ENCODE data around the gene SLU7. TPM values are rescaled to one million over a fixed set of nuclear protein-coding genes. Genes with fewer than 3 reads are reported as not detected.

Gene SLU7
- polyA plus RNA-seq (2012; ENCODE audit: low read depth, missing spikeins), result 57.3 TPM

DNA sequence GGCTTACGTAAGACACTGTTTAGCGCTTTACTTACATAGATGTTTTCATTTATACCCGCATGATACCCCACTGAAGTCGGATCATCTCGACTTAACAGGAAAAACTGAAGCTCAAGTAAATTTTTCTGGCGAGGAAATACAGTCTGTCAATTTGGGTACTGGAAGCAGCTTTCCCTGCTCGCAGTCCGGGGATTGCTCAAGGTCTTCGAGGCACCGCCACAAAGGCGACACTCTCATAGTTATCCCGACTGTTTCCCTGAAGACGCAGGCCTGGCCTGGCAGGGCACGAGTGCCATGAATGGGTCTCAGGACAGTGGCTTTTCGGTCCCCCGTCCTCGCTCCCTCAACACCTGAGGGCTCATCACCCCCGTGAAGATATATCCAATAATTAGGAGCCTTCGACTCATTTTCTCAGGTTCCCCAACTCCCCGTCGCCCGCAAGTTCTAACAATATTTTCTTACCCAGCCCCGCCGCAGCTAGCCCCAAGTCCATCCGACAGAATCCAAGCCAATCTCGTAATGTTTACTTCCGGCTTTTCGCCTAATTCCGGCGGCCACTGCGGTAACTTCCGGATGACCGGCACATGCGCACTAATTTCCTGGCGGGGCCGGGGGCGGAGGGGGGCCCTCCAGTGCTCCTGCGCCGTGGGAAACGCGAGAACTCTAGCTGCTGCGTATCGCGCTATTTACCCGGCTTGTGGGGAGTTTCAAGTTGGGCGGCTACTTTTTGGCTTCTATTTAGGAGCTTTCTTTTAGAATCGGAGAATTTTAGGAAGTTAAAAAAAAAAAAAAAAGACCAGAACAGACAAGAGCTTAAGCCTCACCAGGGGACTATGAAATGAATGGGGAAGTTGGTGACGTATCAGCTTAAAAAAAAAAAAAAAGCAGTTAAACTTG, at the start of gene SLU7:
Gene SLU7, minus strand, starts transcription at position 521 of the 897 bp plus-strand sequence. CDS start 3,787 bp downstream, outside the sequence.
- peak; percentile 65 for DNase-seq (ENCODE audit: insufficient read length, low spot score)

DNA sequence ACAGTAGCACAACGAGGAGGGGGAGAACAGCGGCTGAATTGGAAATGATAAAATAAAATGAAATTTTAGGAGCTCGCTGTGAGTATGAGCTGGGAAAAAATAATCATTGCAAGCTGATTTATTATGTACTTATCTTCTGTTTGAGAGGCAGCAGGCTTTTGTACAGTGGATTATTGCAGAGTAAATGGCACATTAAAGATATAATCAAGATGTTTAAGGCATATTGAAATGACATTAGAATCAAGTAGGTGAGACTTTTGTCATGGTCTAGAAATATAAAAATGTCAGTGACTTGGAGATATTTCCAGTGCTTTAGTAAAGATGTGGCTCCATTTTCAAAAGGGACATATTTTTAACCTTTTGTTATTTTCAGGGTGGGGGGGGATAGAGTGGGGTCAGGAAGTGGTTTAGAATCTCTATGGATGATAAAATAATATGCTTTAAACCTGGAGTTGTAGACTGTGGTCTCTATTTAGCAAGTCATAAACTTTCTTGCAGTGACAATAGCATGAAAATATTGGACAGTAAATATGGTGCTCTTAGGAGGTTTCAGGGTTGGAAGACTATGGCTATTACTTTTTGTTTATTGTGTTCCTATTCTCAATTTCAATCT, 49.6 kb upstream of the SLU7 start:
- FAIRE-seq (no peak), DNase-seq (ENCODE audit: insufficient read length, low spot score) (no peak)
- TF ChIP-seq PAX5 (IDR thresholded peaks at IDR 0.05; ENCODE audit: insufficient read depth, low read length, severe bottlenecking) (no peak), POLR2AphosphoS5 (IDR thresholded peaks at IDR 0.05; ENCODE audit: low read depth, low read length) (no peak; the same call in 1 of the 2 replicates), TAF1 (IDR thresholded peaks at IDR 0.05; ENCODE audit: low read depth, low read length) (no peak), POLR2A (IDR thresholded peaks at IDR 0.05; ENCODE audit: low read depth, low read length) (no peak), POU2F2 (IDR thresholded peaks at IDR 0.05; ENCODE audit: low read depth, low read length) (no peak), SPI1 (IDR thresholded peaks at IDR 0.05; ENCODE audit: low read depth, low read length) (no peak)

More for the DNA sequence above, at the start of gene SLU7:
- peak; percentile 99 for FAIRE-seq
- TF ChIP-seq POU2F2 (IDR thresholded peaks at IDR 0.05; ENCODE audit: low read depth, low read length) (no peak), PAX5 (IDR thresholded peaks at IDR 0.05; ENCODE audit: insufficient read depth, low read length, severe bottlenecking) (no peak), TAF1 (IDR thresholded peaks at IDR 0.05; ENCODE audit: low read depth, low read length) (peak; percentile 78), SPI1 (IDR thresholded peaks at IDR 0.05; ENCODE audit: low read depth, low read length) (0 out of 2 replicates have a peak, but pooled peaks have one; percentile 13), POLR2A (IDR thresholded peaks at IDR 0.05; ENCODE audit: low read depth, low read length) (peak; percentile 63; the same call in 1 of the 2 replicates), POLR2AphosphoS5 (IDR thresholded peaks at IDR 0.05; ENCODE audit: low read depth, low read length) (peak; percentile 71; the same call in 1 of the 2 replicates)

DNA sequence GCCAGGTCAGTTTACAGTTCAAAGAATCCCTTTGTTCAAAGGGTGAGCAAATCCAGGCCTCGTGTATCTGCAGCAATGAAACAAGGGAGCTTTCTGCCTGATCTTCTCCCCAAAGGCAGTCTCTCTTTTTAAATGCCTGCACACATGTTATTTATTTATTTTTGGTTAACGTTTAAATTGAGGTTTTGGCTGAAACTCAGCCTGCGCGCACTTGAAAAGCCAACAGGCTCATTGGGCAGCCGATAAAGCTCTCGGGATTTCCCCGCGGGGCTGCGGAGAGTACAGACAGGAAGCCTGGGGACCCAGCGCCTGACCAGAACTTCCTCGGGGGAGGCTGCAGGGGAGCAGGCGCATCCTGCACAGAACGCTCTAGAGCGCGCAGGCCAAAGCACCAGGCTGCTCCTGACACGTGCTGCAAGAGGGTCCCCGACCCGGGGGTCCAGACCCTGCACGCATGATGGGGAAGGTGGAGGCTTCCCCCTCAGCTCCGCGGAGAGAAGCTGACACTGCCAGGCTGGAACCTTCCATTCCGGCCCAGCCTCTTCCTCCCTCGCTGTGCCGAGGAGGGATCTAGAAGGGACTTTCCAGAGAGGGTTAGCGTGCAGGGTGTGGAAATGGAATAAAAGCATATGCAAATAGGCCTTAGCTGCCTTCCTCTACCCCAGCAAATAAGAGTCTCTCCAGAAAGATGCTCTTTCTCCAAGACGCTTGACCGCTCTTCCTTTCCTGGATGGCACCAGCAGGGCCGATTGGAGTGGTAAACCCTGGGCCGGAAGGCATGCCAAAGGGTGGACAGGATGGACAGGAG, 48.9 kb upstream of the SLU7 start:
- TF ChIP-seq TAF1 (IDR thresholded peaks at IDR 0.05; ENCODE audit: low read depth, low read length), result peak; percentile 88
- peak; percentile 100 for TF ChIP-seq POU2F2 (IDR thresholded peaks at IDR 0.05; ENCODE audit: low read depth, low read length)
- no peak; the same call in 1 of the 2 replicates for TF ChIP-seq SPI1 (IDR thresholded peaks at IDR 0.05; ENCODE audit: low read depth, low read length)
- peak; percentile 27 for TF ChIP-seq PAX5 (IDR thresholded peaks at IDR 0.05; ENCODE audit: insufficient read depth, low read length, severe bottlenecking)
- peak; percentile 99 for TF ChIP-seq POLR2A (IDR thresholded peaks at IDR 0.05; ENCODE audit: low read depth, low read length)
- TF ChIP-seq POLR2AphosphoS5 (IDR thresholded peaks at IDR 0.05; ENCODE audit: low read depth, low read length), result peak; percentile 98
- DNase-seq (ENCODE audit: insufficient read length, low spot score) (peak; percentile 37), FAIRE-seq (peak; percentile 96)

DNA sequence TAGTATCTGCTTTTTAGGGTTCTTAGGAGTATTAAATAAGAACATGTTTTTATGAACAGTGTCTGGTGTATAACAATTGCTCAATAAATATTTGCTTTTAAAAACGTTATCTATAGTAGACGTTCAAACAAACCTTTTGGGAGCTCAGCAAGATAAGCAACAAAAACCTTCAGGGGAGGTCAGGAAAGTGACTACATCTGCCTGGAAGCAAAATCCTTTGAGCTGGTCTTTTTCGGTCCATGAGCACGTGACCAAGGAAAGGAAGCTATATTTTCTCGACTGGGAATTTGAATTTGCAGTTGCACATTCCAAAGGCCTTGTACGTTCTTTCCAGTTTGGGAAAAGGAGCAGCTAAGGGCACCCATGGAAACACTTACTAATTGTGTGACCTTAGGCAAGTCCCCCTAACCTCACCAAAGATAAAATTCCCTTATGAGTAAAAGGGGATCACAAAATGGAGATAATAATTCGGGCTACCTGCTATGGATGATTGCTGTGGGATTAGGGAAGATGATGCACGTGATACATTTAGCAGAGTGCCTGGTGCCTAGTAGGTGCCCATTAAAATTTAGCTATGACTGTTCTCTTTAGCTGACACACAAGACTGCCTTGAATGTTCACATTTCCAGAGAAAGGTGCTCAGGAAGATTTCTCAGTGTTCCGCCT, 48.1 kb upstream of the SLU7 start:
- FAIRE-seq, result no peak
- no peak for DNase-seq (ENCODE audit: insufficient read length, low spot score)
- TF ChIP-seq POU2F2 (IDR thresholded peaks at IDR 0.05; ENCODE audit: low read depth, low read length) (no peak), POLR2A (IDR thresholded peaks at IDR 0.05; ENCODE audit: low read depth, low read length) (no peak), TAF1 (IDR thresholded peaks at IDR 0.05; ENCODE audit: low read depth, low read length) (no peak), POLR2AphosphoS5 (IDR thresholded peaks at IDR 0.05; ENCODE audit: low read depth, low read length) (no peak), SPI1 (IDR thresholded peaks at IDR 0.05; ENCODE audit: low read depth, low read length) (no peak), PAX5 (IDR thresholded peaks at IDR 0.05; ENCODE audit: insufficient read depth, low read length, severe bottlenecking) (no peak)

DNA sequence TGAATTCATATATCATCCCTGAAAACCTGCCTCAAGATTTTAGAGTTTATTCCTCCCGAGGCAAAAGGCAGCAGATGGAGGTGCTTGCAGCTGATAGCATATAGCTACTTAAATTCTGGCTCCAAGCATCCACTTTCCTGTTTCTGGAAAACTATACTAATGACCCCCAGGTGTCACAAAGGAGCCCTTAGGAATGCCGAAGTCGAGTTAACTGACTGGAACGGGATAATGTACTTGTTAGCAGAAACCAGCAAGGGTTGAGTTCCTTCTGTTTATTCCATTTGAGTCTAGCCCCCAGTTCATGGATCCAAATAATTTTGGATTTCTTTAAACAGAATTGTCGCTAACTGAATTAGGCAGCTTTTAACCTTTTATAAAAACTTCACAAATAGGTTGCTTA, 47.2 kb upstream of the SLU7 start:
- TF ChIP-seq PAX5 (IDR thresholded peaks at IDR 0.05; ENCODE audit: insufficient read depth, low read length, severe bottlenecking) (no peak), POLR2A (IDR thresholded peaks at IDR 0.05; ENCODE audit: low read depth, low read length) (no peak), POU2F2 (IDR thresholded peaks at IDR 0.05; ENCODE audit: low read depth, low read length) (no peak), POLR2AphosphoS5 (IDR thresholded peaks at IDR 0.05; ENCODE audit: low read depth, low read length) (no peak), SPI1 (IDR thresholded peaks at IDR 0.05; ENCODE audit: low read depth, low read length) (no peak), TAF1 (IDR thresholded peaks at IDR 0.05; ENCODE audit: low read depth, low read length) (no peak)
- FAIRE-seq (no peak), DNase-seq (ENCODE audit: insufficient read length, low spot score) (no peak)

DNA sequence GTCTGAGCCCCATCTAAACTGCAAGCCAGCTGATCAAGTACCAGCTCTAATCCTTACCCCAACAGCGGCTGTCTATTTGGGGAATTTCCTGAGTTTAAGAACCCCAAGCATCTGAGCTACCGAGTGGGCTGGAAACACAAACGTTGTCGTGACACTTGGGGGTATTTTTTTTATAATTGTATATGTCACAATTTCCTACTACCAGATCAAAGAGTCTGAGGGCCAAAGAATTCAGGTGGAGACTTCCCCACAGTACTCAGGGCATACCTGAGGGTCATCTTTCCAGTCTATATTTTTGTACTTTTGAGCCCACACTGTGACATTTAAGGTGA, 45.6 kb upstream of the SLU7 start:
- FAIRE-seq (peak; percentile 40), DNase-seq (ENCODE audit: insufficient read length, low spot score) (no peak)
- TF ChIP-seq POLR2A (IDR thresholded peaks at IDR 0.05; ENCODE audit: low read depth, low read length), result no peak
- no peak for TF ChIP-seq POU2F2 (IDR thresholded peaks at IDR 0.05; ENCODE audit: low read depth, low read length)
- TF ChIP-seq POLR2AphosphoS5 (IDR thresholded peaks at IDR 0.05; ENCODE audit: low read depth, low read length), result no peak
- TF ChIP-seq PAX5 (IDR thresholded peaks at IDR 0.05; ENCODE audit: insufficient read depth, low read length, severe bottlenecking), result no peak

DNA sequence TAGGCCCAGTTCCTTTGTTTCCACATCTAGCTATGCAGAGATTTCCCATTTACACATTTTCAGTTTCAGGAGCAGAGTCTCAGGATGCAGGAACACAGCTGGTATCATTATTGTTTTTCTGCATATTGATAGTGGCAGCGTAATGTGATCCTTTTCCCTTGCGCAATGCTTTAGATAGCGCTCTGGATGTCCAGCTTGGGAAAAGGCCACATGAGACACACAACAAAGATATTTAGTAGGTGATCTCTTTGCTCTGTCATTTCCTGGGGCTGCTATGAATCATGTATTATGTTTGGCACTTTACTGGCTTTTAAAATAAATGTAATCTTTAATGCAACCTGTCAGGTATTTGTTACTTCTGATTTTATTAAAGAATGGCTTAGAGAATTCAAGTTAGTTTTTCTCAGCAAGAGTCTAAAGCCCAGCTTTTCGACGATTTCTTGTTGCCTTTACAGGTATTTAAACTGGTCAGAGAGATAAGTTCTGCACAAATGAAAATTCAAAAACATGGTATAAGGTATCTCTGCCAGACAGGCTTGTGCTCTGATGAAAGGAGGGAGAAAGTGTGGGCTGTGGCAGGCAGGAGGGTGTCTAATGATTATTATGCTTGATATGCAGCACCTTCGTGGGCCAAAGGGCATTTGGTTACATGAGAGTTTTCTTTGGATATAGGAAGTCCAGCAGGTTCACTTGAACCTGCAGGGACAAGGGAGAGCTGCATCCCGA, 45.0 kb upstream of the SLU7 start:
- TF ChIP-seq POU2F2 (IDR thresholded peaks at IDR 0.05; ENCODE audit: low read depth, low read length) (no peak), POLR2A (IDR thresholded peaks at IDR 0.05; ENCODE audit: low read depth, low read length) (no peak), PAX5 (IDR thresholded peaks at IDR 0.05; ENCODE audit: insufficient read depth, low read length, severe bottlenecking) (no peak), SPI1 (IDR thresholded peaks at IDR 0.05; ENCODE audit: low read depth, low read length) (no peak), TAF1 (IDR thresholded peaks at IDR 0.05; ENCODE audit: low read depth, low read length) (no peak), POLR2AphosphoS5 (IDR thresholded peaks at IDR 0.05; ENCODE audit: low read depth, low read length) (no peak)
- FAIRE-seq, result peak; percentile 5
- no peak for DNase-seq (ENCODE audit: insufficient read length, low spot score)

DNA sequence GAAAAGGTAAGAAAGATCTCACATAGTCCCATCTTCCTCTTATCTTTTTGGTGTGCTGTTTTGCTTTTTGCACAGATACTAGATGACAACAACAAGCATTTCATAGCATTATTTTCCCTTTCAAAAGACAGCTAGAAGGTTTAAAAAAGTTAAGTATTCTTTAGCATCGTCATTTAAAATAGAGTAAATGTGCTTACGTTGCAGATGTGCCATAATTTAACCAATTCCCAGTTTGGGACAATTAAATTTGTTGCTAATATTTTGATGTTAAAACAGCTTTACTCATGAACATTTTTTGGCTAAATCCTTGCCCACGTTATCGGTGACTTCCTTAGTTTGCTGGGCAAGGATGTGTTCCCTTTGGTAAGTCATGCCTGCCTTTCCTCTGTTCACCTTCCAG, 44.3 kb upstream of the SLU7 start:
- DNase-seq (ENCODE audit: insufficient read length, low spot score), result no peak
- FAIRE-seq, result peak; percentile 69
- TF ChIP-seq POLR2AphosphoS5 (IDR thresholded peaks at IDR 0.05; ENCODE audit: low read depth, low read length) (no peak), SPI1 (IDR thresholded peaks at IDR 0.05; ENCODE audit: low read depth, low read length) (no peak), POLR2A (IDR thresholded peaks at IDR 0.05; ENCODE audit: low read depth, low read length) (no peak), TAF1 (IDR thresholded peaks at IDR 0.05; ENCODE audit: low read depth, low read length) (no peak), POU2F2 (IDR thresholded peaks at IDR 0.05; ENCODE audit: low read depth, low read length) (no peak), PAX5 (IDR thresholded peaks at IDR 0.05; ENCODE audit: insufficient read depth, low read length, severe bottlenecking) (no peak)
